CD4-positive, alpha-beta T cell (primary cell): ENCODE results near the gene EIF4H. TPM values are rescaled to one million over a fixed set of nuclear protein-coding genes. Genes with fewer than 3 reads are reported as not detected.

Experiments used
- ATAC-seq: fragments of 200-7000 bp; cut with Tn5 transposase; one replicate; pipeline ENCODE4 v1.10.0; 2022; ENCODE audit warnings: mild to moderate bottlenecking; ENCODE audit not compliant: poor library complexity
- CTCF ChIA-PET: fragments of 350-600 bp; sonication (Branson Sonifier 250); formaldehyde crosslinking; loops from one replicate; lab custom pipeline; 2021; ENCODE audit warnings: antibody characterized with exemption, inconsistent platforms; lab: Charles Lee
- POLR2A ChIA-PET: fragments of 350-600 bp; sonication (Branson Sonifier 250); formaldehyde crosslinking; loops from one replicate; lab custom pipeline; 2021; ENCODE audit warnings: antibody characterized with exemption, inconsistent platforms; lab: Charles Lee
- DNase-seq, 14 experiments: peaks; one replicate each; pipeline ENCODE4 v3.0.0-alpha.2; 2013 to 2020; ENCODE audit warnings: mixed read lengths in 2 of 14
- H3K27ac ChIP-seq, 2 donors: one replicate each; pipeline versions ENCODE4 v1.5.1 to v1.7.0; 2013; ENCODE audit warnings: low read length in 2 of 2, low read depth in 1 of 2, mild to moderate bottlenecking in 1 of 2
- H3K27me3 ChIP-seq, 2 experiments: 1 replicate in 1 of 2; 2 replicates in 1 of 2; pipeline versions ENCODE4 v1.6.1 to v1.7.0; 2013; ENCODE audit warnings: low read length in 2 of 2, control low read depth in 1 of 2, mild to moderate bottlenecking in 1 of 2, moderate library complexity in 1 of 2; ENCODE audit not compliant: insufficient read depth in 2 of 2, control insufficient read depth in 1 of 2
- H3K36me3 ChIP-seq: one replicate; pipeline ENCODE4 v1.6.1; 2013; ENCODE audit warnings: low read length, control low read depth; ENCODE audit not compliant: insufficient read depth
- H3K4me1 ChIP-seq: one replicate; pipeline ENCODE4 v1.6.1; 2013; ENCODE audit warnings: low read length, control low read depth; ENCODE audit not compliant: insufficient read depth
- H3K4me3 ChIP-seq: one replicate; pipeline ENCODE4 v1.5.1; 2013; ENCODE audit warnings: mild to moderate bottlenecking, low read length, moderate library complexity
- H3K9me3 ChIP-seq, 2 experiments: 1 replicate in 1 of 2; 2 replicates in 1 of 2; pipeline versions ENCODE4 v1.6.1 to v1.7.0; 2013; ENCODE audit warnings: low read length in 2 of 2, mild to moderate bottlenecking in 2 of 2, control low read depth in 1 of 2, moderate library complexity in 1 of 2; ENCODE audit not compliant: control insufficient read depth in 1 of 2, insufficient read depth in 1 of 2
- H3K27ac Mint-ChIP-seq: one replicate; pipeline ENCODE4 v1.8.0; 2020; ENCODE audit warnings: mixed read lengths
- H3K27me3 Mint-ChIP-seq: one replicate; pipeline ENCODE4 v1.8.0; 2021; ENCODE audit warnings: mixed read lengths
- H3K36me3 Mint-ChIP-seq: one replicate; pipeline ENCODE4 v1.8.0; 2021; ENCODE audit warnings: low read depth, mixed read lengths
- H3K4me1 Mint-ChIP-seq: one replicate; pipeline ENCODE4 v1.8.0; 2021; ENCODE audit warnings: low read depth, mixed read lengths
- H3K4me3 Mint-ChIP-seq: one replicate; pipeline ENCODE4 v1.8.0; 2020; ENCODE audit warnings: mild to moderate bottlenecking, mixed read lengths
- H3K9me3 Mint-ChIP-seq: one replicate; pipeline ENCODE4 v1.8.0; 2020; ENCODE audit warnings: mixed read lengths
- intact Hi-C, 2 experiments: fragments of 100-400 bp; cut with DNase I in 1 of 2; cut with micrococcal nuclease in 1 of 2; formaldehyde crosslinking; loops; one replicate each; pipeline versions ENCODE4 v1.15.1 to v1.9.0; 2023 to 2025; cut with DNase I, micrococcal nuclease
- total RNA-seq, 174 experiments: library from RNA in 2 of 174; stranded (reverse) in 2 of 174; gene quantifications; one replicate each; pipeline ENCODE4 v1.2.3 and lab custom pipeline; 2021 to 2026
- TF ChIP-seq, protein P1 (sequence below): fragments of 200-600 bp; IDR thresholded peaks from one replicate; pipeline ENCODE4 v1.8.0; 2022; ENCODE audit warnings: antibody characterized with exemption, mild to moderate bottlenecking

Gene EIF4H
- total RNA-seq, 2 experiments from 2014 or later: 311 to 316 TPM

GRCh38 chr7:74185016-74185415, 10.9 kb downstream of the EIF4H start:
- Mint-ChIP-seq H3K36me3 (peaks cover 95% of the 10 kb centered on the region), H3K27me3 (no peaks in the 10 kb centered on the region), H3K4me3 (no peak overlapping the region), H3K9me3 (no peaks in the 10 kb centered on the region), H3K4me1 (peaks cover 89% of the 10 kb centered on the region), H3K27ac (no peak overlapping the region)
- ATAC-seq (no peak), DNase-seq (no peak)
- H3K36me3 ChIP-seq: peaks cover 56% of the 10 kb centered on the region
- TF ChIP-seq, protein P1, sequence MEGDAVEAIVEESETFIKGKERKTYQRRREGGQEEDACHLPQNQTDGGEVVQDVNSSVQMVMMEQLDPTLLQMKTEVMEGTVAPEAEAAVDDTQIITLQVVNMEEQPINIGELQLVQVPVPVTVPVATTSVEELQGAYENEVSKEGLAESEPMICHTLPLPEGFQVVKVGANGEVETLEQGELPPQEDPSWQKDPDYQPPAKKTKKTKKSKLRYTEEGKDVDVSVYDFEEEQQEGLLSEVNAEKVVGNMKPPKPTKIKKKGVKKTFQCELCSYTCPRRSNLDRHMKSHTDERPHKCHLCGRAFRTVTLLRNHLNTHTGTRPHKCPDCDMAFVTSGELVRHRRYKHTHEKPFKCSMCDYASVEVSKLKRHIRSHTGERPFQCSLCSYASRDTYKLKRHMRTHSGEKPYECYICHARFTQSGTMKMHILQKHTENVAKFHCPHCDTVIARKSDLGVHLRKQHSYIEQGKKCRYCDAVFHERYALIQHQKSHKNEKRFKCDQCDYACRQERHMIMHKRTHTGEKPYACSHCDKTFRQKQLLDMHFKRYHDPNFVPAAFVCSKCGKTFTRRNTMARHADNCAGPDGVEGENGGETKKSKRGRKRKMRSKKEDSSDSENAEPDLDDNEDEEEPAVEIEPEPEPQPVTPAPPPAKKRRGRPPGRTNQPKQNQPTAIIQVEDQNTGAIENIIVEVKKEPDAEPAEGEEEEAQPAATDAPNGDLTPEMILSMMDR: no peak
- intact Hi-C loops: no loop called here
- POLR2A ChIA-PET: interaction anchor here (2.8 kb wide), 1 partner anchor 11 kb away, joined by 20 read pairs; the partner anchor contains the start of gene EIF4H
- H3K27ac ChIP-seq: no peak overlapping the region
- H3K4me1 ChIP-seq: peaks cover 64% of the 10 kb centered on the region
- H3K9me3 ChIP-seq: no peaks in the 10 kb centered on the region
- CTCF ChIA-PET: interaction anchor here (2.5 kb wide), 1 partner anchor 21 kb away, joined by 8 read pairs; no protein-coding TSS in a partner anchor
- H3K4me3 ChIP-seq: no peak overlapping the region
- H3K27me3 ChIP-seq: no peaks in the 10 kb centered on the region

- no peak for ATAC-seq
- Mint-ChIP-seq H3K4me3 (peak overlapping the region; percentile 42), H3K27me3 (no peaks in the 10 kb centered on the region), H3K4me1 (peaks cover 83% of the 10 kb centered on the region), H3K9me3 (no peaks in the 10 kb centered on the region), H3K36me3 (peaks cover 95% of the 10 kb centered on the region), H3K27ac (peak overlapping the region; percentile 48)
- Histone ChIP-seq H3K9me3 (no peaks in the 10 kb centered on the region), H3K4me1 (peaks cover 57% of the 10 kb centered on the region), H3K27me3 (no peaks in the 10 kb centered on the region), H3K36me3 (peaks cover 61% of the 10 kb centered on the region), H3K4me3 (no peak overlapping the region), H3K27ac (no peak overlapping the region)
- TF ChIP-seq, protein P1: no peak
- intact Hi-C loops: no loop called here
- POLR2A ChIA-PET: no interaction called here
- CTCF ChIA-PET: interaction anchor here (1.0 kb wide), 1 partner anchor 21 kb away, joined by 4 read pairs; no protein-coding TSS in a partner anchor
- DNase-seq: no peak
These were observed 11.5 kb downstream of the EIF4H start for GRCh38 chr7:74185636-74186035.

- Histone ChIP-seq H3K27ac (no peak overlapping the region), H3K9me3 (no peaks in the 10 kb centered on the region), H3K36me3 (peaks cover 70% of the 10 kb centered on the region), H3K4me3 (no peak overlapping the region), H3K4me1 (peaks cover 38% of the 10 kb centered on the region), H3K27me3 (no peaks in the 10 kb centered on the region)
- POLR2A ChIA-PET: no interaction called here
- Mint-ChIP-seq H3K4me3 (peak overlapping the region; percentile 4), H3K27me3 (no peaks in the 10 kb centered on the region), H3K36me3 (peaks cover 97% of the 10 kb centered on the region), H3K4me1 (peaks cover 60% of the 10 kb centered on the region), H3K27ac (peak overlapping the region; percentile 64), H3K9me3 (no peaks in the 10 kb centered on the region)
- CTCF ChIA-PET: interaction anchor here (0.6 kb wide), 1 partner anchor 121 kb away, joined by 3 read pairs; no protein-coding TSS in a partner anchor
- TF ChIP-seq, protein P1: no peak
- intact Hi-C loops: no loop called here
- DNase-seq: no peak
- no peak for ATAC-seq
These were observed 13.9 kb downstream of the EIF4H start for GRCh38 chr7:74187915-74188675.
